ENCODE results near the gene TRAPPC12.

The TRAPPC12 gene

GRCh38 chr2:3527886-3528785 is 148.6 kb downstream of the TRAPPC12 start:
- no peak overlapping the region for H3K4me3 ChIP-seq (ENCODE audit: low read depth, low read length)
- POLR2A ChIA-PET, result no interaction called here
- CTCF ChIA-PET, result no interaction called here
- DNase-seq (ENCODE audit: low read depth, low spot score), result no peak
- no peak for TF ChIP-seq CTCF (IDR thresholded peaks at IDR 0.05; ENCODE audit: insufficient read depth, low read length, missing control alignments)
